ENCODE measurements around the gene TSPAN14.
"Not testable (repeated sequence)": the region's sequence is repeated elsewhere in the genome, so short reads cannot be mapped to it uniquely, and the experiment has no call there.

DNA sequence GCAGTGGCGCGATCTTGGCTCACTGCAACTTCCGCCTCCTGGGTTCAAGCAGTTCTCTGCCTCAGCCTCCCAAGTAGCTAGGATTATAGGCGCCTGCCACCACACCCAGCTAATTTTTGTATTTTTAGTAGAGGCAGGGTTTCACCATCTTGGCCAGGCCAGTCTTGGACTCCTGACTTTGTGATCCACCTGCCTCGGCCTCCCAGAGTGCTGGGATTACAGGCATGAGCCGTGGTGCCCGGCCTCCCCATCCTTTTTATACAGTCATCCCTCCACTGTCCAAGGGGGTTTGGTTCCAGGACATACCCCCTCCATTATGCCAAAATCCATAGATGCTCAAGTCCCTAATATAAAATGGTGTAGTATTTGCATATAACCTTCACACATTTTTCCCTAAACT is 21.5 kb downstream of the TSPAN14 start:
- TF ChIP-seq, protein P1, sequence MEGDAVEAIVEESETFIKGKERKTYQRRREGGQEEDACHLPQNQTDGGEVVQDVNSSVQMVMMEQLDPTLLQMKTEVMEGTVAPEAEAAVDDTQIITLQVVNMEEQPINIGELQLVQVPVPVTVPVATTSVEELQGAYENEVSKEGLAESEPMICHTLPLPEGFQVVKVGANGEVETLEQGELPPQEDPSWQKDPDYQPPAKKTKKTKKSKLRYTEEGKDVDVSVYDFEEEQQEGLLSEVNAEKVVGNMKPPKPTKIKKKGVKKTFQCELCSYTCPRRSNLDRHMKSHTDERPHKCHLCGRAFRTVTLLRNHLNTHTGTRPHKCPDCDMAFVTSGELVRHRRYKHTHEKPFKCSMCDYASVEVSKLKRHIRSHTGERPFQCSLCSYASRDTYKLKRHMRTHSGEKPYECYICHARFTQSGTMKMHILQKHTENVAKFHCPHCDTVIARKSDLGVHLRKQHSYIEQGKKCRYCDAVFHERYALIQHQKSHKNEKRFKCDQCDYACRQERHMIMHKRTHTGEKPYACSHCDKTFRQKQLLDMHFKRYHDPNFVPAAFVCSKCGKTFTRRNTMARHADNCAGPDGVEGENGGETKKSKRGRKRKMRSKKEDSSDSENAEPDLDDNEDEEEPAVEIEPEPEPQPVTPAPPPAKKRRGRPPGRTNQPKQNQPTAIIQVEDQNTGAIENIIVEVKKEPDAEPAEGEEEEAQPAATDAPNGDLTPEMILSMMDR (IDR thresholded peaks at IDR 0.05), result not testable (repeated sequence)
- TF ChIP-seq POLR2A, POLR2AphosphoS5 (IDR thresholded peaks at IDR 0.05): not testable (repeated sequence)
